GM12873 (cell line): Measurements from ENCODE around the gene GMPR2.

ENCODE experiments used
- TF ChIP-seq, protein P1 (sequence below): IDR thresholded peaks from 2 replicates; pipeline ENCODE4 v1.5.1; 2012; ENCODE audit warnings: low read depth, mild to moderate bottlenecking, moderate library complexity, low read length, control low read depth; ENCODE audit not compliant: insufficient read depth; ENCODE audit errors: missing control alignments

GMPR2 gene

DNA sequence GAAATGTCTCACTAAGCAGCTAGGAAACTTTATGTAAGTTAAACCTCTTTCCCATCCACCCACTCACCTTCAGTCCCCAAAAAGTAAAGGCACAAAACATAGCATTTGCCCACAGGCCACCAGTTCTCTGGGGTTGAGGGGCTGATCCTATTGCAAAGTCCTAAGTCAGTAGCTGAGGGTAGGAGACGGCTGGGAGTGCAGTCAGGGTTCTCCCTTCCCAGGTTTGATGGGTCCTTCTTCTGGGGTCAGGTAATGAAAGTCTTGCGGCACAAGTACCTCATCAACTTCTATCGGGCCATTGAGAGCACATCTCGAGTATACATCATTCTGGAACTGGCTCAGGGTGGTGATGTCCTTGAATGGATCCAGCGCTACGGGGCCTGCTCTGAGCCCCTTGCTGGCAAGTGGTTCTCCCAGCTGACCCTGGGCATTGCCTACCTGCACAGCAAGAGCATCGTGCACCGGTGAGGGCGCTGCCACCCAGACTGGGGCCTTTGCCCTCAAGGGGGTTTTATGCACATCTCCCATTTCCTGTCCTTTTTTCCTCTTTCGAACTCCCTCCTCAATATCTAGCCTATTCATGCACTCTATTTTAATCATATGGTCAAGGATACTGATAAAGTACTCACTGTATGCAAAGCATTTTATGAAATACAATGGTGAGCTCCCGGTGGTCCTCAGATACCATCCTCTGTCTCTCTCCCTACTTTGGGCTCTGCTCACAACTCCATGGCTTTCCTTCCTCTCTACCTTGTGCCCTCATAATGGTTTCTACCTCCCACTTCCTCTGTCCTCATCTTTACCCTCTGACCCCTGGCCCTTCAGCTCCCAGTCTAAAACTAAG lies 26.2 kb upstream of the GMPR2 start:
- TF ChIP-seq, protein P1, sequence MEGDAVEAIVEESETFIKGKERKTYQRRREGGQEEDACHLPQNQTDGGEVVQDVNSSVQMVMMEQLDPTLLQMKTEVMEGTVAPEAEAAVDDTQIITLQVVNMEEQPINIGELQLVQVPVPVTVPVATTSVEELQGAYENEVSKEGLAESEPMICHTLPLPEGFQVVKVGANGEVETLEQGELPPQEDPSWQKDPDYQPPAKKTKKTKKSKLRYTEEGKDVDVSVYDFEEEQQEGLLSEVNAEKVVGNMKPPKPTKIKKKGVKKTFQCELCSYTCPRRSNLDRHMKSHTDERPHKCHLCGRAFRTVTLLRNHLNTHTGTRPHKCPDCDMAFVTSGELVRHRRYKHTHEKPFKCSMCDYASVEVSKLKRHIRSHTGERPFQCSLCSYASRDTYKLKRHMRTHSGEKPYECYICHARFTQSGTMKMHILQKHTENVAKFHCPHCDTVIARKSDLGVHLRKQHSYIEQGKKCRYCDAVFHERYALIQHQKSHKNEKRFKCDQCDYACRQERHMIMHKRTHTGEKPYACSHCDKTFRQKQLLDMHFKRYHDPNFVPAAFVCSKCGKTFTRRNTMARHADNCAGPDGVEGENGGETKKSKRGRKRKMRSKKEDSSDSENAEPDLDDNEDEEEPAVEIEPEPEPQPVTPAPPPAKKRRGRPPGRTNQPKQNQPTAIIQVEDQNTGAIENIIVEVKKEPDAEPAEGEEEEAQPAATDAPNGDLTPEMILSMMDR = no peak

DNA sequence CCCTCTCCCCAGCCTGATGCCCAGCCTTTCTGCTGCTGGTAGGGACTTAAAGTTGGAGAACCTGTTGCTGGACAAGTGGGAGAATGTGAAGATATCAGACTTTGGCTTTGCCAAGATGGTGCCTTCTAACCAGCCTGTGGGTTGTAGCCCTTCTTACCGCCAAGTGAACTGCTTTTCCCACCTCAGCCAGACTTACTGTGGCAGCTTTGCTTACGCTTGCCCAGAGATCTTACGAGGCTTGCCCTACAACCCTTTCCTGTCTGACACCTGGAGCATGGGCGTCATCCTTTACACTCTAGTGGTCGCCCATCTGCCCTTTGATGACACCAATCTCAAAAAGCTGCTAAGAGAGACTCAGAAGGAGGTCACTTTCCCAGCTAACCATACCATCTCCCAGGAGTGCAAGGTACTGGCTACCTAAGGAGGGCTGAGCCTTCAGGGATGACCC lies 25.6 kb upstream of the GMPR2 start:
- TF ChIP-seq, protein P1 = no peak

DNA sequence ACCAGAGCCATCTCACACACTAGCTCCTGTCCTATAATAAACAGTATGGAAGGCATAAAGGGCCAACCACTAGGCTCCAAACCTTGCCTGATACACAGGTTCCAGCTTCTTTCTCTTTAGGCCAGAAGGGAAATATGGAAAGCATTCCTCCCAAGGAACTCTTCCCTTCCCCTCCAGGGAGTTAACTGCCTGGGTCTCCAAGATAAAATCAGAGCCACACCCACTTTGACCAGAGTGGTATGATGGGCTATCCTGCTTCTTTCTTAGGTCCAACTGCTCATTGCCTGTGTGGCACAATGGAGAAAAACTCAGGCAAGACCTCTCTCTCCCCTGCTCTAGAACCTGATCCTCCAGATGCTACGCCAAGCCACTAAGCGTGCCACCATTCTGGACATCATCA lies 25.1 kb upstream of the GMPR2 start:
- TF ChIP-seq, protein P1 = no peak

DNA sequence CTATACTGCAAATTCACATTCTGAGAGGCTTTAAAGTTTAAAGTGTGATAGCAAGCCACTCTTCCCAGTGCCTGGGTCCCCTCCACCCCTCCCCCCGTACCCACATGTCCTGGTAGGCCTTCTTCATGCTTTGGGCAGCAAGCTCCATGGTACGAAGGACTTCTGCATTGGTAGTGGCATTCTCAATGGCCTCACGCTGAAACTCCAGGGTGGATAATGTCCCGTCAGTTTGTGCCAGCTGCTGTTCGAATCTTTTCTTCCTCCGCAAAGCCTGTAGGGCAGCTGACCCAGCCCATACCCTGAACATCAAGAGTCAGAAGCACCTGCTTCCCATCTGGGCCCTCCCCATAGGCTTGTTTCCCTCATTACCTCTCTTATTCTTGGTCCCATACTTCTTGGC lies 21.4 kb upstream of the GMPR2 start:
- TF ChIP-seq, protein P1 = no peak

DNA sequence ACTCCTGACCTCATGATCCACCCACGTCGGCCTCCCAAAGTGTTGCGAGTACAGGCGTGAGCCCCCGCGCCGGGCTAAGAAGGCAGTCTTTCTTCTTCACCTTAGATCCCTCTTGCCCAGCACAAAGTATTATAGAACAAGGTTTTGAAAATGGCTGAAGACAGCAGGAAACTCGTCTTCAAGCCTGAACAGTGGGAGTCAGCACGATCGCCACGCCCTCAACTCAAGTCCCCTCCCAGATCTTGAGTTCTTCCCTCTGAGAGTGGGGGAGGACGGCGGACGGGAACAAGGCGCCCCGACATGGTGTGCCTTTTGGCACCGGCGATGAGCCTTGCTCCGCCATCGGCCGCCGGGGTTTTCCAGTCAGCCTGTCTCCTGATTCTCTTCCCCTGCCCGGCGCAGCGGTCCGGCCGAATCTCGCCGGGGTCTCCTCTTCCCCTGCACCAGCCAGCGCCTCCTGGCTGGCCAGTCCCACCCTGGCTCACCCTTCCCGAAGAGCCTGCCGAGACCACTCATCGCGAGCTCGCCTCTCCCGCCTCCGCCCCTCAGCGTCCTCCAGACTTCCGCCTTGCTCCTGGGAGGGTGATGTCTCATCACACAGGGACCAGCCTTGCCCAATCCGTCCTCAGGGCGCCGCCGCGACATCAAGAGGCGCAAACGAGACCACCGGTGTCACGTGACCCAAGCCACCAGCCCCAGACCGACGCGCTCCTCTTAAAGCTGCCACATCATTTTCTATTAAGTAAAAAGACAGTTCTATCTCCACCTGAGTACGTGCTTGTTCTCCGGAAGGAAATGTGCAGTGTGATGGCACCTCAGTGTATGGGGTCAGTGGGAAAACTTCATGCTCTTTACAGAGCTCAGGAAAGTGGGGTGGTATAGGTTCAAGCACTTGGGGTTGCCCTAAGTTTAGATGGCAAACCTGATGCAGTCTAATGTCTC lies 19.5 kb upstream of the GMPR2 start, which contains the start of gene CHMP4A:
CHMP4A (minus strand) TSS at position 565 of the 942 bp plus-strand sequence; CDS start at position 516, 49 bp downstream.
- TF ChIP-seq, protein P1 = no peak

DNA sequence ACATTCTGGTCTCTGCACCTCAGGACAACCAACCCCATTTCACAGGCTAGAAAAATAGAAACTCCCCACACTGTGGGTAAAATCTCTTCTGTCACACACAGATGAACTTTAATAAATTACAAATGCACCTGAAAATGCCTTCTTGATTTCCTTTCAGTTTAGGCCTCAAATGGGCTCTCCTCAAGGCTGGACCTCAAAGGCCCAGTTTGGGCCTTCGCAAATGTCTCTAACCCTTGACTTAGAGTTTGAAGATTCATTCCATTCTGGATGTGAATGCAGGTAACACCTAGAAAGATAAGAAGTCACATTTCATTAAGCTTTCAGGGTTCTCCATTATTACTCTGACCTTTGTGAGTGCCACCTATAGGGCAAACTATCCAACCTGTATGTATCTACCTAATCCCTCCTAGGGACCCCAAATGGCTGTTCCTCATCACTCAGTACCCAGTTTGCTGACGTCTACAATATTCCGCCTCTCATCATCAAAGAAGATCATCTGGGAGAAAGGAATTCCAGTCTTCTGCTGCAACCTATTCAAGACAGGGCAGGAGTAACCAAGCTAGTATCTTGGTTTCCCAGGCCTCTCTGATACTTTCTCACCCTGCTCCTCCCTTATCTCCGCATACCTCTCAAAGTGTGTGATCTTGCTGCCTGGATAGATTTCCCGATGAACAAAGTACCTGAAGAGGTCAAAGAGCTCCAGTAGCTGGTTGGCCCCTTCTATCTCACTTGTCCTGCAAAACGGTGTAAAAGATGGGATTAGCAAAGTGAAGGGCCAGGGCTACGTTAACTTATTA lies 18.7 kb upstream of the GMPR2 start:
- TF ChIP-seq, protein P1 = no peak
